SK-N-SH treated with all-trans-retinoic acid at 6 μM for 48 hours (cell line): ENCODE data around the gene KCNC3.
"Not testable (repeated sequence)": the region's sequence is repeated elsewhere in the genome, so short reads cannot be mapped to it uniquely, and the experiment has no call there.

Experiments used
- ATAC-seq: fragments of 200-7000 bp; cut with Tn5 transposase; 3 replicates; pipeline ENCODE4 v1.9.1; 2020; ENCODE audit warnings: mild to moderate bottlenecking, moderate library complexity
- ARNTL ChIP-seq: fragments of 450-650 bp; formaldehyde crosslinking; IDR thresholded peaks from 2 replicates; pipeline ENCODE4 v1.5.0; 2020; ENCODE audit warnings: low read depth, mild to moderate bottlenecking, moderate library complexity, borderline replicate concordance
- BACH2 ChIP-seq: fragments of 250-450 bp; sonication (Bioruptor Pico); IDR thresholded peaks from 2 replicates; pipeline ENCODE4 v1.9.0; 2021; ENCODE audit warnings: mild to moderate bottlenecking, borderline replicate concordance
- CSDC2 ChIP-seq: fragments of 250-450 bp; sonication (Bioruptor Pico); IDR thresholded peaks from 2 replicates; pipeline ENCODE4 v1.5.0; 2020; ENCODE audit warnings: mild to moderate bottlenecking, moderate library complexity
- ESRRG ChIP-seq: fragments of 250-450 bp; sonication (Bioruptor Pico); IDR thresholded peaks from 2 replicates; pipeline ENCODE4 v1.6.1; 2021; ENCODE audit warnings: mild to moderate bottlenecking
- GLIS3 ChIP-seq: fragments of 250-450 bp; sonication (Bioruptor Pico); IDR thresholded peaks from 2 replicates; pipeline ENCODE4 v1.5.0; 2020; ENCODE audit warnings: mild to moderate bottlenecking, moderate library complexity
- ISL1 ChIP-seq: fragments of 250-450 bp; sonication (Bioruptor Pico); IDR thresholded peaks from 2 replicates; pipeline ENCODE4 v2.1.2; 2022; ENCODE audit warnings: mild to moderate bottlenecking, moderate library complexity
- PPARA ChIP-seq: fragments of 250-450 bp; sonication (Bioruptor Pico); IDR thresholded peaks from 2 replicates; pipeline ENCODE4 v1.5.0; 2020; ENCODE audit warnings: mild to moderate bottlenecking, borderline replicate concordance
- SNAI2 ChIP-seq: fragments of 250-450 bp; sonication (Bioruptor Pico); IDR thresholded peaks from 2 replicates; pipeline ENCODE4 v1.5.0; 2020; ENCODE audit warnings: mild to moderate bottlenecking, moderate library complexity
- TCF4 ChIP-seq: fragments of 250-450 bp; sonication (Bioruptor Pico); IDR thresholded peaks from 2 replicates; pipeline ENCODE4 v1.8.0; 2021; ENCODE audit warnings: mild to moderate bottlenecking, moderate library complexity, borderline replicate concordance
- TOX ChIP-seq: fragments of 250-450 bp; sonication (Bioruptor Pico); IDR thresholded peaks from 2 replicates; pipeline ENCODE4 v1.8.0; 2021; ENCODE audit warnings: mild to moderate bottlenecking, moderate library complexity, borderline replicate concordance
- ZC3H10 ChIP-seq: fragments of 250-450 bp; sonication (Bioruptor Pico); IDR thresholded peaks from 2 replicates; pipeline ENCODE4 v1.5.1; 2021; ENCODE audit warnings: mild to moderate bottlenecking, moderate library complexity
- ZFP3 ChIP-seq: fragments of 250-450 bp; sonication (Bioruptor Pico); IDR thresholded peaks from 2 replicates; pipeline ENCODE4 v1.5.0; 2020; ENCODE audit warnings: mild to moderate bottlenecking, moderate library complexity
- ZFP30 ChIP-seq: fragments of 450-650 bp; formaldehyde crosslinking; IDR thresholded peaks from 2 replicates; pipeline ENCODE4 v1.5.0; 2022; ENCODE audit warnings: mild to moderate bottlenecking, moderate library complexity
- ZNF565 ChIP-seq: fragments of 450-650 bp; formaldehyde crosslinking; conservative IDR thresholded peaks from 2 replicates; pipeline ENCODE4 v1.5.0; 2020; ENCODE audit warnings: low read depth, mild to moderate bottlenecking, moderate library complexity
- ZNF70 ChIP-seq: fragments of 450-650 bp; formaldehyde crosslinking; IDR thresholded peaks from 2 replicates; pipeline ENCODE4 v1.5.0; 2020; ENCODE audit warnings: mild to moderate bottlenecking, moderate library complexity
- ZNF8 ChIP-seq: fragments of 450-650 bp; formaldehyde crosslinking; IDR thresholded peaks from 2 replicates; pipeline ENCODE4 v1.5.0; 2020; ENCODE audit warnings: mild to moderate bottlenecking, moderate library complexity
- TF ChIP-seq, protein P1 (sequence below): fragments of 250-450 bp; sonication (Bioruptor Pico); IDR thresholded peaks from 2 replicates; pipeline ENCODE4 v1.8.0; 2021; ENCODE audit warnings: low read depth, mild to moderate bottlenecking, moderate library complexity, borderline replicate concordance
- TF ChIP-seq, protein P2 (sequence below): fragments of 250-450 bp; sonication (Bioruptor Pico); IDR thresholded peaks from 2 replicates; pipeline ENCODE4 v1.5.1; 2020; ENCODE audit warnings: low read depth, mild to moderate bottlenecking, moderate library complexity
- TF ChIP-seq, protein P3 (sequence below): fragments of 250-450 bp; sonication (Bioruptor Pico); IDR thresholded peaks from 2 replicates; pipeline ENCODE4 v1.5.0; 2020; ENCODE audit warnings: mild to moderate bottlenecking, moderate library complexity
- TF ChIP-seq, protein P4 (sequence below): fragments of 250-450 bp; sonication (Bioruptor Pico); IDR thresholded peaks from 2 replicates; pipeline ENCODE4 v1.8.0; 2020; ENCODE audit warnings: mild to moderate bottlenecking, moderate library complexity, borderline replicate concordance

The KCNC3 gene

DNA sequence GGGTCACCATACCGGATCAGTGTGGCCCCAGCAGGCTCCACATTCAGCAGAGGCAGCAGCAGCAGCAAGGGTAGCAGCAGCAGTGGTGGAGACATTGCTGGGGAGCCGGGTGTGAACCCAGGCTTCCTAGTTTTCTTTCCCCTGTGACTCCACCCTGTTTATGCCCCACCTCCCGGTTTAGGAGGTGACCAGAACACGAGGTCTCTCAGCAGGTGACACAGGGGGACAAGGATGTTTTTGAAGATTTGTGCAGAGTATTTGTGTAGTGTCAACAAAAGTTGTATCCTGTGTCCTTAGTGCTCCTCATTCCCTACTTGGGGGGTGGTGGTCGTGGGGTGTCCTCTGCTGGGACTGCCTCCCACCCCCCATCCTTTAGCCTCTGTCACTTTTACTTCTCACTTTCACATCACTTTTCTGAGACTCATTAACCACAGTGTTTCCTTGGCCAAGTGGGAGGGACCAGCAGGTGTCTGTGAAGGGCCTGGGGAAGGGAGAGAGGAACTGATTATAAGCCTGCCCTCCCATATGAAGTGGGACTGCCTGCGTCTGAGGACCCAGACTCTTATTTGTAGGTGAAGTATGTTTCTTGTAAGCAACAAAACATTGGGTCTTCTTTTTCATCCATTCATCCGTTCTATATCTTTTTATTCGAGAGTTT lies 15.6 kb upstream of the KCNC3 start:
- TF ChIP-seq SNAI2 (CRISPR knock-in tag) (no peak), PPARA (CRISPR knock-in tag) (no peak), ISL1 (no peak), ZNF8 (CRISPR knock-in tag) (no peak), ZFP3 (CRISPR knock-in tag) (no peak)
- TF ChIP-seq, protein P1, sequence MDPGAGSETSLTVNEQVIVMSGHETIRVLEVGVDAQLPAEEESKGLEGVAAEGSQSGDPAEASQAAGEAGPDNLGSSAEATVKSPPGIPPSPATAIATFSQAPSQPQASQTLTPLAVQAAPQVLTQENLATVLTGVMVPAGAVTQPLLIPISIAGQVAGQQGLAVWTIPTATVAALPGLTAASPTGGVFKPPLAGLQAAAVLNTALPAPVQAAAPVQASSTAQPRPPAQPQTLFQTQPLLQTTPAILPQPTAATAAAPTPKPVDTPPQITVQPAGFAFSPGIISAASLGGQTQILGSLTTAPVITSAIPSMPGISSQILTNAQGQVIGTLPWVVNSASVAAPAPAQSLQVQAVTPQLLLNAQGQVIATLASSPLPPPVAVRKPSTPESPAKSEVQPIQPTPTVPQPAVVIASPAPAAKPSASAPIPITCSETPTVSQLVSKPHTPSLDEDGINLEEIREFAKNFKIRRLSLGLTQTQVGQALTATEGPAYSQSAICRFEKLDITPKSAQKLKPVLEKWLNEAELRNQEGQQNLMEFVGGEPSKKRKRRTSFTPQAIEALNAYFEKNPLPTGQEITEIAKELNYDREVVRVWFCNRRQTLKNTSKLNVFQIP: no peak
- ATAC-seq: no peak

DNA sequence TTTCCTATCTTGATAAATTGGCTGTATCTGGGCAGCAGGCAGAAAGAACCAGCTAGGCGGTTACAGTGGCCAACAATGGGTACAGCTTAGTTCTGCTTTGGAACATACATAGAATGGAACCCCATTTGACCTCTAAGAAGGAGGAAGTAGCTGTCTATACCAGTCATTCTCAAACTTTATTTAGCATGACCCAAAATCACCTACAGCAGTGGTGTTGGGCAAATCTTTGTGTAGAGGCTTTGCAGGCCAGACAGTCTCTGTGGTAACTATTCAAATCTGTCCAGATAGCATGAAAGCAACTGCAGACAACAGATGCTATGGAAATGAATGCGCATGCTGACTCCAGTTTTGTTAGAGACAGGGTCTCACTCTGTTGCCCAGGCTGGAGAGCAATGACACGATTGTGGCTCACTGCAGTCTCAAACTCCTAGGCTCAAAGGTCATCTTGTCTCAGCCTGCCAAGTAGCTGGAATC lies 12.0 kb upstream of the KCNC3 start:
- no peak for ATAC-seq
- TF ChIP-seq TOX (CRISPR knock-in tag) (no peak), ISL1 (no peak), ZNF8 (CRISPR knock-in tag) (no peak), ZFP30 (CRISPR knock-in tag) (no peak), GLIS3 (CRISPR knock-in tag) (no peak), ZNF70 (no peak), ZFP3 (CRISPR knock-in tag) (no peak)
- TF ChIP-seq, protein P2, sequence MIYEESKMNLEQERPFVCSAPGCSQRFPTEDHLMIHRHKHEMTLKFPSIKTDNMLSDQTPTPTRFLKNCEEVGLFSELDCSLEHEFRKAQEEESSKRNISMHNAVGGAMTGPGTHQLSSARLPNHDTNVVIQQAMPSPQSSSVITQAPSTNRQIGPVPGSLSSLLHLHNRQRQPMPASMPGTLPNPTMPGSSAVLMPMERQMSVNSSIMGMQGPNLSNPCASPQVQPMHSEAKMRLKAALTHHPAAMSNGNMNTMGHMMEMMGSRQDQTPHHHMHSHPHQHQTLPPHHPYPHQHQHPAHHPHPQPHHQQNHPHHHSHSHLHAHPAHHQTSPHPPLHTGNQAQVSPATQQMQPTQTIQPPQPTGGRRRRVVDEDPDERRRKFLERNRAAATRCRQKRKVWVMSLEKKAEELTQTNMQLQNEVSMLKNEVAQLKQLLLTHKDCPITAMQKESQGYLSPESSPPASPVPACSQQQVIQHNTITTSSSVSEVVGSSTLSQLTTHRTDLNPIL: no peak
- TF ChIP-seq, protein P1: no peak

DNA sequence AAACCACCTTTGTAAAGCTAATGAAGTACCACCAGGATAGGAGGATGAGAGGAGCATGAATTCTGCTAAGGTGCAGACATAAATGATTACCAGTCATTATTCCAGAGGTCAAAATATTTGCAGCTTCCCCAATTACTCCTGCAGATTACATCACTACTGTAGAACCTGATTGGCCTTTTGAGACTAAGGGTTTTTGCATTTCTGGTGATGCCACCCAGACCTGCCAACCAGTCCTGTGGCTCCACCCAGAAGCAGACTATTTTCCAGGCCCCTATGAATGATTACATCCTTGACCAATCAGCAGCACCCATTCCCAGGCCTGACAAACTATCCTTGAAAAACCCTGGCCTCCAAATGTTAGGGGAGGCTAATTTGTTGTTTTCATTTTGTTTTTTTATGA lies 11.2 kb upstream of the KCNC3 start:
- ATAC-seq: no peak
- TF ChIP-seq ARNTL: no peak
- TF ChIP-seq ZNF8 (CRISPR knock-in tag): no peak
- no peak for TF ChIP-seq PPARA (CRISPR knock-in tag)
- TF ChIP-seq, protein P2: no peak
- no peak for TF ChIP-seq ESRRG
- TF ChIP-seq ZFP30 (CRISPR knock-in tag): no peak
- TF ChIP-seq, protein P1: no peak
- no peak for TF ChIP-seq ZNF70
- TF ChIP-seq ISL1: no peak
- no peak for TF ChIP-seq BACH2
- no peak for TF ChIP-seq ZNF565 (CRISPR knock-in tag)
- TF ChIP-seq, protein P3, sequence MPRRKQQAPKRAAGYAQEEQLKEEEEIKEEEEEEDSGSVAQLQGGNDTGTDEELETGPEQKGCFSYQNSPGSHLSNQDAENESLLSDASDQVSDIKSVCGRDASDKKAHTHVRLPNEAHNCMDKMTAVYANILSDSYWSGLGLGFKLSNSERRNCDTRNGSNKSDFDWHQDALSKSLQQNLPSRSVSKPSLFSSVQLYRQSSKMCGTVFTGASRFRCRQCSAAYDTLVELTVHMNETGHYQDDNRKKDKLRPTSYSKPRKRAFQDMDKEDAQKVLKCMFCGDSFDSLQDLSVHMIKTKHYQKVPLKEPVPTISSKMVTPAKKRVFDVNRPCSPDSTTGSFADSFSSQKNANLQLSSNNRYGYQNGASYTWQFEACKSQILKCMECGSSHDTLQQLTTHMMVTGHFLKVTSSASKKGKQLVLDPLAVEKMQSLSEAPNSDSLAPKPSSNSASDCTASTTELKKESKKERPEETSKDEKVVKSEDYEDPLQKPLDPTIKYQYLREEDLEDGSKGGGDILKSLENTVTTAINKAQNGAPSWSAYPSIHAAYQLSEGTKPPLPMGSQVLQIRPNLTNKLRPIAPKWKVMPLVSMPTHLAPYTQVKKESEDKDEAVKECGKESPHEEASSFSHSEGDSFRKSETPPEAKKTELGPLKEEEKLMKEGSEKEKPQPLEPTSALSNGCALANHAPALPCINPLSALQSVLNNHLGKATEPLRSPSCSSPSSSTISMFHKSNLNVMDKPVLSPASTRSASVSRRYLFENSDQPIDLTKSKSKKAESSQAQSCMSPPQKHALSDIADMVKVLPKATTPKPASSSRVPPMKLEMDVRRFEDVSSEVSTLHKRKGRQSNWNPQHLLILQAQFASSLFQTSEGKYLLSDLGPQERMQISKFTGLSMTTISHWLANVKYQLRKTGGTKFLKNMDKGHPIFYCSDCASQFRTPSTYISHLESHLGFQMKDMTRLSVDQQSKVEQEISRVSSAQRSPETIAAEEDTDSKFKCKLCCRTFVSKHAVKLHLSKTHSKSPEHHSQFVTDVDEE (CRISPR knock-in tag): no peak
- TF ChIP-seq ZC3H10 (CRISPR knock-in tag): no peak
- TF ChIP-seq TCF4: no peak
- no peak for TF ChIP-seq CSDC2 (CRISPR knock-in tag)
- TF ChIP-seq, protein P4, sequence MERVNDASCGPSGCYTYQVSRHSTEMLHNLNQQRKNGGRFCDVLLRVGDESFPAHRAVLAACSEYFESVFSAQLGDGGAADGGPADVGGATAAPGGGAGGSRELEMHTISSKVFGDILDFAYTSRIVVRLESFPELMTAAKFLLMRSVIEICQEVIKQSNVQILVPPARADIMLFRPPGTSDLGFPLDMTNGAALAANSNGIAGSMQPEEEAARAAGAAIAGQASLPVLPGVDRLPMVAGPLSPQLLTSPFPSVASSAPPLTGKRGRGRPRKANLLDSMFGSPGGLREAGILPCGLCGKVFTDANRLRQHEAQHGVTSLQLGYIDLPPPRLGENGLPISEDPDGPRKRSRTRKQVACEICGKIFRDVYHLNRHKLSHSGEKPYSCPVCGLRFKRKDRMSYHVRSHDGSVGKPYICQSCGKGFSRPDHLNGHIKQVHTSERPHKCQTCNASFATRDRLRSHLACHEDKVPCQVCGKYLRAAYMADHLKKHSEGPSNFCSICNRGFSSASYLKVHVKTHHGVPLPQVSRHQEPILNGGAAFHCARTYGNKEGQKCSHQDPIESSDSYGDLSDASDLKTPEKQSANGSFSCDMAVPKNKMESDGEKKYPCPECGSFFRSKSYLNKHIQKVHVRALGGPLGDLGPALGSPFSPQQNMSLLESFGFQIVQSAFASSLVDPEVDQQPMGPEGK (CRISPR knock-in tag): no peak
- no peak for TF ChIP-seq GLIS3 (CRISPR knock-in tag)
- no peak for TF ChIP-seq TOX (CRISPR knock-in tag)

DNA sequence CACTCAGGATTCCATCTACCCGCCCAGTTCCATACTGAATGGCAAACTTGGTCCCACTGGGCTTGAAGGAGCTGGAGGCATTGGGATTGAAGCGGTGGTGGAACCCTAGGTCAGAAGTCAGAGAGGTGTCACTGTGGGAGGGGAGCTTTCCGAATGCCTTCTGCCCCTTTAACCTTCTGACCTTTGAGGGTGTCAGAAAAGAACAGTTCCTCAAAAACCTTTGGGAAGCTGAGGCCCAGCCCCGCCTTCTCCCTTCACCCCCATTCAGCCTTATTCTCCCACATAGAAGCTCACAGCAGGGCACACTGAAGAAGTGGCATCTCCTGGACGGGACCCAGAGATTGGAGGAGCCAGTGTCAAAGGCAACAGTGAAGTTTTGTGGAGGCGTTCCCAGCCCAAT lies 7.9 kb upstream of the KCNC3 start:
- not testable (repeated sequence) for ATAC-seq
